ENCODE results near the gene MALT1. TPM values are rescaled to one million over a fixed set of nuclear protein-coding genes. Genes with fewer than 3 reads are reported as not detected.

The MALT1 gene
- total RNA-seq, 1 donor from 2014 or later = 14.5 TPM

Other genes starting within 250 kb of the MALT1 start
- not detected in 2 replicates for gene ALPK2, start 42.4 kb upstream of the MALT1 start, total RNA-seq
- gene ZNF532, start 193.4 kb downstream of the MALT1 start, total RNA-seq = 33.1 and 45.0 TPM in 2 replicates